Measurements from ENCODE around the gene ARHGAP25.

DNA sequence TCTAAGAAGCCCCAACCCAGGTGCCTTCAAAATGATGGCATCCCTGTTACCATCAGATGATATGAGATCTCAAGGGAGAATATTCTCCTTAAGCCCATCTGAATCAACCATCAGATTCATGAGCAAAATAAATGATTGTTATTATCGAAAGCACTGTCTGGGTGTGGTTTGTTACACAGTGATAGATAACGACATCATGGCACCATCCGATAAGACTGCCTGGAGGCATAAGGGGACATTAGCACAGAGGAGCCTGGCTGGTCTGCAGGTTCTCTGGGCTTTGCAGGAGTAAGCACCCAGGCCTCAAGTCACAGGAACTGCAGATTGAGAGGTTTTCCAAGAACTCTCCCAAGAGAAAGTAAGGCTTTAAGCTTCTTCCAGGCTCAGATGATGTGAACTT lies 120.9 kb downstream of the ARHGAP25 start:
- TF ChIP-seq, protein P1, sequence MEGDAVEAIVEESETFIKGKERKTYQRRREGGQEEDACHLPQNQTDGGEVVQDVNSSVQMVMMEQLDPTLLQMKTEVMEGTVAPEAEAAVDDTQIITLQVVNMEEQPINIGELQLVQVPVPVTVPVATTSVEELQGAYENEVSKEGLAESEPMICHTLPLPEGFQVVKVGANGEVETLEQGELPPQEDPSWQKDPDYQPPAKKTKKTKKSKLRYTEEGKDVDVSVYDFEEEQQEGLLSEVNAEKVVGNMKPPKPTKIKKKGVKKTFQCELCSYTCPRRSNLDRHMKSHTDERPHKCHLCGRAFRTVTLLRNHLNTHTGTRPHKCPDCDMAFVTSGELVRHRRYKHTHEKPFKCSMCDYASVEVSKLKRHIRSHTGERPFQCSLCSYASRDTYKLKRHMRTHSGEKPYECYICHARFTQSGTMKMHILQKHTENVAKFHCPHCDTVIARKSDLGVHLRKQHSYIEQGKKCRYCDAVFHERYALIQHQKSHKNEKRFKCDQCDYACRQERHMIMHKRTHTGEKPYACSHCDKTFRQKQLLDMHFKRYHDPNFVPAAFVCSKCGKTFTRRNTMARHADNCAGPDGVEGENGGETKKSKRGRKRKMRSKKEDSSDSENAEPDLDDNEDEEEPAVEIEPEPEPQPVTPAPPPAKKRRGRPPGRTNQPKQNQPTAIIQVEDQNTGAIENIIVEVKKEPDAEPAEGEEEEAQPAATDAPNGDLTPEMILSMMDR (IDR thresholded peaks at IDR 0.05) = no peak
- no peak for TF ChIP-seq POLR2A (IDR thresholded peaks at IDR 0.05)
- TF ChIP-seq POLR2AphosphoS5 (IDR thresholded peaks at IDR 0.05; ENCODE audit: insufficient read depth in 1 of 2, low read depth in 1 of 2) = no peak

All from vagina (tissue), 2 donors.